CD4-positive, CD25-positive, alpha-beta regulatory T cell (primary cell): Measurements from ENCODE around the gene CDC25B. TPM values are rescaled to one million over a fixed set of nuclear protein-coding genes. Genes with fewer than 3 reads are reported as not detected.

Experiments used
- ATAC-seq, 2 donors: fragments of 150-1000 bp; cut with Tn5 transposase; one replicate each; pipeline ENCODE4 v1.10.0; 2021; ENCODE audit warnings: low read depth in 2 of 2, moderate number of reproducible peaks in 2 of 2, moderate library complexity in 1 of 2
- DNase-seq, 3 donors: peaks; one replicate each; pipeline versions ENCODE4 v3.0.0 to v3.0.0-alpha.2; 2012 to 2022; ENCODE audit warnings: mixed read lengths in 1 of 3
- H3K27ac ChIP-seq: one replicate; pipeline ENCODE4 v1.7.0; 2013; ENCODE audit warnings: mild to moderate bottlenecking, low read length; ENCODE audit not compliant: insufficient read depth, poor library complexity, severe bottlenecking
- H3K27me3 ChIP-seq: one replicate; pipeline ENCODE4 v1.7.0; 2013; ENCODE audit warnings: low read length; ENCODE audit not compliant: control insufficient read depth, insufficient read depth
- H3K36me3 ChIP-seq: one replicate; pipeline ENCODE4 v1.7.0; 2013; ENCODE audit warnings: mild to moderate bottlenecking, low read length, moderate library complexity; ENCODE audit not compliant: control insufficient read depth, insufficient read depth
- H3K4me1 ChIP-seq: 2 replicates; pipeline ENCODE4 v1.7.0; 2013; ENCODE audit warnings: mild to moderate bottlenecking, low read length; ENCODE audit not compliant: insufficient read depth, control insufficient read depth, poor library complexity, severe bottlenecking
- H3K4me3 ChIP-seq: one replicate; pipeline ENCODE4 v1.7.0; 2013; ENCODE audit warnings: low read depth, mild to moderate bottlenecking, low read length, moderate library complexity
- H3K9me3 ChIP-seq, 2 experiments: 1 replicate in 1 of 2; 2 replicates in 1 of 2; pipeline ENCODE4 v1.7.0; 2013; ENCODE audit warnings: low read length in 2 of 2, mild to moderate bottlenecking in 1 of 2, moderate library complexity in 1 of 2; ENCODE audit not compliant: control insufficient read depth in 2 of 2
- H3K27ac Mint-ChIP-seq, 3 donors: one replicate each; pipeline ENCODE4 v1.8.0; 2020 to 2022; ENCODE audit warnings: mild to moderate bottlenecking in 3 of 3, mixed read lengths in 3 of 3, moderate library complexity in 2 of 3
- H3K27me3 Mint-ChIP-seq: one replicate; pipeline ENCODE4 v1.8.0; 2022; ENCODE audit warnings: mild to moderate bottlenecking, mixed read lengths
- H3K36me3 Mint-ChIP-seq: one replicate; pipeline ENCODE4 v1.8.0; 2020; ENCODE audit warnings: mixed read lengths
- H3K4me1 Mint-ChIP-seq, 4 donors: one replicate each; pipeline ENCODE4 v1.8.0; 2020 to 2022; ENCODE audit warnings: mixed read lengths in 4 of 4, mild to moderate bottlenecking in 1 of 4
- H3K4me3 Mint-ChIP-seq, 4 donors: one replicate each; pipeline ENCODE4 v1.8.0; 2020 to 2022; ENCODE audit warnings: mild to moderate bottlenecking in 4 of 4, mixed read lengths in 4 of 4, moderate library complexity in 3 of 4
- H3K9me3 Mint-ChIP-seq, 7 donors: one replicate each; pipeline ENCODE4 v1.8.0; 2020 to 2022; ENCODE audit warnings: mixed read lengths in 7 of 7, mild to moderate bottlenecking in 3 of 7, moderate library complexity in 2 of 7
- polyA plus RNA-seq, 4 donors: library from polyadenylated mRNA; unstranded; fragments of 300-500 nt; fragmentation: Illumina TruSeq; gene quantifications; one replicate each; pipeline ENCODE4 v1.2.3, GENCODE V29; 2021
- total RNA-seq: library from RNA; stranded (reverse); gene quantifications from one replicate; pipeline ENCODE4 v1.2.3, GENCODE V29; 2022

Gene CDC25B
- total and polyA plus RNA-seq, 5 donors from 2014 or later: 39.7 to 310 (median 47.6) TPM

GRCh38 chr20:3847429-3847940 lies 51.4 kb downstream of the CDC25B start:
- no peaks in the 10 kb centered on the region for H3K9me3 ChIP-seq
- Mint-ChIP-seq H3K36me3 (no peaks in the 10 kb centered on the region), H3K4me1 (peaks cover 5 to 36% (median 25%) of the 10 kb centered on the region in 4 donors), H3K4me3 (peak overlapping the region; percentile 91 to 97 (median 93)), H3K9me3 (no peaks in the 10 kb centered on the region), H3K27ac (peak overlapping the region; percentile 48 to 93 (median 91)), H3K27me3 (no peaks in the 10 kb centered on the region)
- peaks cover 13% of the 10 kb centered on the region for H3K4me1 ChIP-seq
- H3K27ac ChIP-seq: peak overlapping the region; percentile 77
- peak overlapping the region; percentile 77 for H3K4me3 ChIP-seq
- no peak for ATAC-seq
- H3K27me3 ChIP-seq: no peaks in the 10 kb centered on the region
- peak in 1 of 3 donors; percentile 12 for DNase-seq
- H3K36me3 ChIP-seq: no peaks in the 10 kb centered on the region

GRCh38 chr20:3848565-3848964 lies 52.5 kb downstream of the CDC25B start:
- H3K9me3 Mint-ChIP-seq: no peaks in the 10 kb centered on the region
- no peak overlapping the region for H3K27ac ChIP-seq

DNA sequence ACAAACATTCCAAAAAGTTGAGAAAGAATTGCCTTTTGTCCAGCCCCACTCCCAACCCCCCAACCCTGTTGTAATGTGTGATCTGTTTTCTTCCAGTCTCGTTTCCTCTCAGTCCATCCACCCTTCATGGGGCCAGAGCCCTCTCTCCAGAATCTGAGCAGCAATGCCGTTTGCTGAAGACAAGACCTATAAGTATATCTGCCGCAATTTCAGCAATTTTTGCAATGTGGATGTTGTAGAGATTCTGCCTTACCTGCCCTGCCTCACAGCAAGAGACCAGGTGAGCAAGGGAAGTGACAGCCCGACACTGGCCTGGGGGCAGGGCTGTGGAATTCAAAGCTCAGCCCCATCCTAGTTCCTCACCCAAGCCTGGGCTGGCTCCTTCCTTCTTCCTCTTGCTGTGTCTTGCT lies 58.4 kb downstream of the CDC25B start:
- no peak overlapping the region for H3K27ac ChIP-seq
- ATAC-seq: no peak
- no peaks in the 10 kb centered on the region for H3K9me3 ChIP-seq
- H3K4me3 ChIP-seq: no peak overlapping the region
- Mint-ChIP-seq H3K4me3 (no peak overlapping the region), H3K36me3 (peaks cover 12% of the 10 kb centered on the region), H3K9me3 (no peaks in the 10 kb centered on the region), H3K27ac (no peak overlapping the region), H3K27me3 (no peaks in the 10 kb centered on the region), H3K4me1 (peaks cover 5 to 19% (median 13%) of the 10 kb centered on the region in 4 donors)
- no peak for DNase-seq
- no peaks in the 10 kb centered on the region for H3K4me1 ChIP-seq
- H3K36me3 ChIP-seq: peaks cover 22% of the 10 kb centered on the region
- H3K27me3 ChIP-seq: no peaks in the 10 kb centered on the region

More at GRCh38 chr20:3848565-3848964, 52.5 kb downstream of the CDC25B start:
- ATAC-seq (no peak), DNase-seq (no peak)
- Histone ChIP-seq H3K4me1 (peaks cover 13% of the 10 kb centered on the region), H3K9me3 (no peaks in the 10 kb centered on the region), H3K27me3 (no peaks in the 10 kb centered on the region), H3K36me3 (no peaks in the 10 kb centered on the region), H3K4me3 (no peak overlapping the region)
- Mint-ChIP-seq H3K27ac (peak overlapping the region; percentile 69 to 91 (median 83)), H3K36me3 (no peaks in the 10 kb centered on the region), H3K4me3 (peak overlapping the region; percentile 67 to 97 (median 92)), H3K4me1 (peaks cover 5 to 36% (median 25%) of the 10 kb centered on the region in 4 donors), H3K27me3 (no peaks in the 10 kb centered on the region)

Other genes starting within 250 kb of the CDC25B start
- not detected for gene GFRA4, start 132.9 kb upstream of the CDC25B start, total RNA-seq
- gene GFRA4, start 132.9 kb upstream of the CDC25B start, polyA plus RNA-seq: not detected
- not detected for gene ADAM33, start 114.3 kb upstream of the CDC25B start, total RNA-seq
- gene ADAM33, start 114.3 kb upstream of the CDC25B start, polyA plus RNA-seq: not detected
- not detected for gene SIGLEC1, start 83.7 kb upstream of the CDC25B start, total RNA-seq
- gene SIGLEC1, start 83.7 kb upstream of the CDC25B start, polyA plus RNA-seq: not detected
- not detected for gene HSPA12B, start 63.6 kb upstream of the CDC25B start, total RNA-seq
- under 1 TPM in 1 of 4 donors, not detected in 3; 0.09 TPM for gene HSPA12B, start 63.6 kb upstream of the CDC25B start, polyA plus RNA-seq
- 14.8 TPM for gene ADISSP, start 28.6 kb upstream of the CDC25B start, total RNA-seq
- gene ADISSP, start 28.6 kb upstream of the CDC25B start, polyA plus RNA-seq: 10 to 100 TPM; 19.3 to 25.5 (median 22.1) TPM
- gene SPEF1, start 14.9 kb upstream of the CDC25B start, total RNA-seq: not detected
- not detected for gene SPEF1, start 14.9 kb upstream of the CDC25B start, polyA plus RNA-seq
- gene CENPB, start 9.6 kb upstream of the CDC25B start, total RNA-seq: 38.5 TPM
- 1 to 10 TPM; 1.2 to 1.9 (median 1.5) TPM for gene CENPB, start 9.6 kb upstream of the CDC25B start, polyA plus RNA-seq
- gene AP5S1, start 24.2 kb downstream of the CDC25B start, total RNA-seq: 10.5 TPM
- 10 to 100 TPM; 18.7 to 22.2 (median 20.4) TPM for gene AP5S1, start 24.2 kb downstream of the CDC25B start, polyA plus RNA-seq
- gene MAVS, start 50.5 kb downstream of the CDC25B start, total RNA-seq: 26.1 TPM
- gene MAVS, start 50.5 kb downstream of the CDC25B start, polyA plus RNA-seq: 1 to 10 TPM; 3.5 to 4.7 (median 3.8) TPM
- 63.2 TPM for gene PANK2, start 93.1 kb downstream of the CDC25B start, total RNA-seq
- gene PANK2, start 93.1 kb downstream of the CDC25B start, polyA plus RNA-seq: 10 to 100 TPM; 44.4 to 59.3 (median 49.8) TPM
- gene RNF24, start 219.2 kb downstream of the CDC25B start, total RNA-seq: 6.9 TPM
- gene RNF24, start 219.2 kb downstream of the CDC25B start, polyA plus RNA-seq: 1 to 10 TPM; 4.6 to 8.9 (median 7.6) TPM